ENCODE data around the gene ZNFX1.

ZNFX1 gene

DNA sequence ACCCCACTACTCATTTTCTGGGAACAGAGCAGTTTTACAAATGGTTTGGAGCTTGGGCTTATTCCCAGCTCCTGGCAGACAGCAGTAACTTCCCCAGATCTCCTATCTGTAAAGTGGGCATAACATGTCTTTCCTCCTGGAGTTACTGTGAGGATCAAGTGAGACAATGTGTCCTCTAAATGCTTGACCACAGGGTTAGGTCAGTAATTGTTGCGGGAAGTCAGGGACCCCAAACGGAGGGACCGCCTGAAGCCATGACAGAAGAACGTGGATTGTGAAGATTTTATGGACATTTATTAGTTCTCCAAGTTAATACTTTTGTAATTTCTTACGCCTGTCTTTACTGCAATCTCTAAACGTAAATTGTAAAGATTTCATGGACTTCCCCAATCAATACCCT, 15.3 kb upstream of the ZNFX1 start:
- DNase-seq (ENCODE audit: low read depth in 3 of 3, low spot score in 1 of 3), result no peak

DNA sequence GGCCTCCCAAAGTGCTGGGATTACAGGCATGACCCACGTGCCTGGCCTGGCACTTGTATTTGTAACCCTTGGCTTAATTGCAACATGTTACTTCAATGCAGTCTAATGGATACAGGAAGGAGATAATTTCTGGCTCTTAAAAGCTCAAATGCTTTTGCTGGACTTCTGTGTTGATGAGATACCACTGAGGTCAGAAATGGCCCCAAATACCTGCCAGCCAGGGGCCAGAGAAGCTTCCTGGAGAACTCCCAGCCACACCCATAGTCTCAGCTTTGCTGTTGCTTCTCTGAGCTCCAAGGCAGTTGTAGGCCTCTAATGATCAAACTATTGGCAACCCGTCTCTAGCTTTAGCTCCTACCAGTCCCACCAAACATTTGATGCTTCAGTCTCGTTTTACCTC, 14.2 kb upstream of the ZNFX1 start:
- no peak for DNase-seq (ENCODE audit: low read depth in 3 of 3, low spot score in 1 of 3)

DNA sequence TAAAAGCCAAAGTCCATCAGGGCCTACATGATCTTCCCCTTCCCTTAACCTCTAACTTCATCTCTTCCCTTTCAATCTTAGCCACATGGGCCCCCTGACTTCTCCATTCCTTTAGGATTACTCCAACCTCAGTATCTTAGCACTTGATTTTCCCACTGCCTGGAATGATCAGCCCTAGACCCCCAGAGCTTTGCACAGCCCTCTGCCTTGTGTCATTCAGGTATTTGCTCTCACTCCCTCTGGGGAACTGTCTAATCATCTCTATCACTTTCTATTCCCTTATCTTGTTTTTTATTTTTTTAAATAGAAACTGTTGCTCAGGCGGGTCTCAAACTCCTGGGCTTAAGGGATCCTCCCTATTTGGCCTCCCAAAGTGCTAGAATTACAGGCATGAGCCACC, 13.3 kb upstream of the ZNFX1 start:
- no peak for DNase-seq (ENCODE audit: low read depth in 3 of 3, low spot score in 1 of 3)

DNA sequence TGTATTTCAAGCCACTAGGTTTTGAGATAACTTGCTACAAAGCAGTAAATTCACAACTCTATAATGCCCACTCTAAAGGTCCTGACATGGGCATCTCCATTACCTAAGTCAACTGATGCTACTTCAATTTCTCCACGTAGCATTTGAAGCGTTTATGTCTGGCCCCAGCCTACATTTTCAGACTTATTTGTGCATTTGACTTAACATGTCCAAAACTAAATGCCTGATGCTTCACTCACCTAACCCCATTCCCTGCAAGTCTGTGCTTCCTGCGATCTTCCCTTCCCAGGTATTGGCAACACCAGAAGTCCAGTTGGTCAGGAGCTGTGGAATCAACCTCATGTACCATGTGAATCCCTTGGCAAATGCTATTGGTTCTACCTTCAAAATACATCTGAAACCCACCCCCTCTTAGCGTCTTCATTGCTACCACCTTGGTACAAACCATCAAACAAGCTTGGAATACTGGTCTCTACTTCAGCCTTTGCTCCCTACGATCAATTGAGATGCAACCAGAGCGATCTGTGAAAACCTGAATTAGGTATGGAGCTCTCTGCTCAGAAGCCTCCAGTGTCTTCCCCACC, 12.8 kb upstream of the ZNFX1 start:
- DNase-seq (ENCODE audit: low read depth in 3 of 3, low spot score in 1 of 3), result no peak

DNA sequence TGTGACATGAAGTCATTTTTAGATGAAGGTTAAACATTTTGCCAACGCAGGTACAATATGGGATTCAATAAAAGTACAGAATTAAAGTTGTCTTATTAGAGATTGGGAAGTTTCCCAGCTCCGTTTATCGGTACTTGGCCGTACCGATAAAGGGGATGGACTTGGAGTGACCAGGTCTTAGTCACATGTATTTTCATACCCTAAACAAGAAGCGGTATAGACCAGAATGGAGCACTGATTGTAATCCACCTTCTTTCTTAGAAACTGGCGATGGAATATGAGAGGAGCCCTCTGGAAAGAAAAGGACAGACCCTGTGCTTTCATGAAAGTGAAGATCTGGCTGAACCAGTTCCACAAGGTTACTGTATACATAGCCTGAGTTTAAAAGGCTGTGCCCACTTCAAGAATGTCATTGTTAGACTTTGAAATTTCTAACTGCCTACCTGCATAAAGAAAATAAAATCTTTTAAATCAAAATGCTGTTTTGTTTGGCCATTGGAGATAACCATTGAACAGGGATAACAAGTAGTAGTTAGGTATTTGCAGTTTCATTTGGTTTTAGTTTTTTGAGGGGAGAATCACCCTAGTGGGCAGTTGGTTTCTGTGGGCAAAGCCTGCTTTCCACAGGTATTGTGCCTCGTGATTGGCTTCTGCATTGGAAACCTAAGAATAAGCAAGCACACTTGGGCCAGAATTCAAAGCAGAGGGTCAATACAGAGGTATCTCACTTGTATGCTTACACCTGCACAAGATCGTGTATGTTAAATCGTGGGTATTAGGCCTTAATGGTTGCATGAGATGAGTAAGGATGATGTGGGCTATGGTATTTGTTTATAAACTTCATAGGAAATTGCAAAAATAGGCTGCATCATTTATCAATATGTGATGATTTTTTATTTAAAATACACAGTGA, 11.2 kb upstream of the ZNFX1 start:
- no peak for DNase-seq (ENCODE audit: low read depth in 3 of 3, low spot score in 1 of 3)

DNA sequence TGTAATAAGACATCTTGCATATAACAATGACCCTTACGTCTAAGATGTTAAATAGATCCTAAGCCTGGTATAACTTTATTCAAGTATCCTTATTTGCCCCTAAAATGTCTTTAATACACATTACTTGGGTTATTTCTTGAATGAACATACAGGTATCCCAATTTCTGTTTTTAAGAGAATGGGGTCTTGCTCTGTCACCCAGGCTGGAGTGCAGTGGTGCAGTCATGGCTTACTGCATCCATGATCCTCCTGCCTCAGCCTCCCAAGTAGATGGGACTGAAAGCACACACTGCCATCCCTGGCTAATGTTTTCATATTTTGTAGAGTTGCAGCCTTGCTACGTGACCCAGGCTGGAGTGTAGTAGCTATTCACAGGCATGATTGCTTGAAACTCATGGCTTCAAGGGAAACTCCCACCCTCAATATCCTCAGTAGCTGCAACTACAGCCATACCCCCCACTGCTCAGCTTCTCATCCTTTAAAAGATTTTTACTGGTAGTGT, 10.4 kb upstream of the ZNFX1 start:
- DNase-seq (ENCODE audit: low read depth in 3 of 3, low spot score in 1 of 3), result no peak

DNA sequence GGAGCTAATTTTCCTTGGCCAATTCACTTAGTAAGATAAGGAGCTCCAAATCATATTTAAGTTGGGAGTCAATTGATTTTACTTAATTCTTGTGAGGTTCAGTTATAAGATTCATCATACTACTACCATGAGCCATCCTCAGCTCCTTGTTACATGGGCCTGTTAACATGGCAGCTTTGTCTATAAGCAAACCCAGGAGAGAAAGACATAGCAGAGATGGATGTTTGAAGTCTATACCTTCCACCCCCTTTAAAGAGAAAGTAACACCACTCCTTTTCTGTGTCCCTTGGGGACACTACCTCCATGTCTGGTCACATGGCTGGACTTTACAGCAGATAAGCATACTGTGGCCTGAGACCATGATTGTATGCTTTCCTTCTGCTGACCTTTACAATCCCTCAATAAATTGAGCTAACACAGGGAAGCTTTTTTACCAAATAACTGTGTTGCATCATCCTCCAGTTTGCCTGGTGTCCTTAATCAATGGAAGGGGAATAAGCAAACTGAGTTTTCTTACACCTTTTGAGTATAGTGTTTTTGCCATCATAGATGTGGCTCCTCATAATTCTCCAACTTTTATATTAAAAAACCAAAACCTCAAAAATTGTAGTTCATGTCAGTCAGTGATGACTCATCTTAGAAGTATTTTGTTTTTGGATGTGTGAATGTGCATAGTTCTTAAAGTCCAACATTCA, 9.8 kb upstream of the ZNFX1 start:
- no peak for DNase-seq (ENCODE audit: low read depth in 3 of 3, low spot score in 1 of 3)

DNA sequence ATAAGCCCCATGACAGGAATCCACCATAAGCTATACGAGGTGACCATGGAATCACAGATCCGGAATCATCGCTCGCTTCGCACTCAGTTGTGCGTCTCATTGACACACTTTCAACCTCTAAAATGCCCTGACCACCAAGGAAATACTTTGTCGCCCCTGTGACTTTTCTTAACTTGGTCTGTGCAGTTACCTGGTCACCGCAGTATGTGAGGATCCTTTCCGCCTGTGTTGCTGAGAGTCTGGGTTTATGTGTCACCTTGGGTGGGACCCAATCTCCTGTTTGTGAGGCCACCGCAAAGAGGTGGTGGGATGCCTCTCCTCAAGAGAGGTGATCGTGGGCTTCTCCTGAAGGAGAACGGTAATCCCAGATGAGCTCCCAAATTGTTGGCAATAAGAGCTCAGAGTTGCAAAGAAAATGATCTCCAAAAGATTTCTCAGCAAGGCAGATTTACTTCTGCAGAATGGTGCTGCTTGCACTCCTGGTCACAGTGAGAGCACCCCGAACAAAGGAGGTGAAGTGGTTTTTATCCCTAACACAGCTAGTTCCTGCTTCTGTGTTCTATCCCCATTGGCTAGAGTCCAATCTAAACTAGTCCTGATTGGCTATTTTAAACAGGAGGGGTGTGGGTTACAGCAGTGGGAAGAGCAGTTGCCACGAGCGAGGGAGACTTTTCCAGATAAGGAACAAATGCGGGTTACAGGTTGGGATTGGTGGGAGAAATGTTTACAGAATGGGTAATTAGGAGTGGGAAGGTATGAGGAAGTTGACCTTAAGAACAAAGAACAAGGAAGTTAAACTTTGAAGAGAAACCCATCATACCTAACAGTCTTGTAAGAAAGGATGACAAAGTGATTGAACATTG, 9.1 kb upstream of the ZNFX1 start:
- DNase-seq (ENCODE audit: low read depth in 3 of 3, low spot score in 1 of 3), result no peak

DNA sequence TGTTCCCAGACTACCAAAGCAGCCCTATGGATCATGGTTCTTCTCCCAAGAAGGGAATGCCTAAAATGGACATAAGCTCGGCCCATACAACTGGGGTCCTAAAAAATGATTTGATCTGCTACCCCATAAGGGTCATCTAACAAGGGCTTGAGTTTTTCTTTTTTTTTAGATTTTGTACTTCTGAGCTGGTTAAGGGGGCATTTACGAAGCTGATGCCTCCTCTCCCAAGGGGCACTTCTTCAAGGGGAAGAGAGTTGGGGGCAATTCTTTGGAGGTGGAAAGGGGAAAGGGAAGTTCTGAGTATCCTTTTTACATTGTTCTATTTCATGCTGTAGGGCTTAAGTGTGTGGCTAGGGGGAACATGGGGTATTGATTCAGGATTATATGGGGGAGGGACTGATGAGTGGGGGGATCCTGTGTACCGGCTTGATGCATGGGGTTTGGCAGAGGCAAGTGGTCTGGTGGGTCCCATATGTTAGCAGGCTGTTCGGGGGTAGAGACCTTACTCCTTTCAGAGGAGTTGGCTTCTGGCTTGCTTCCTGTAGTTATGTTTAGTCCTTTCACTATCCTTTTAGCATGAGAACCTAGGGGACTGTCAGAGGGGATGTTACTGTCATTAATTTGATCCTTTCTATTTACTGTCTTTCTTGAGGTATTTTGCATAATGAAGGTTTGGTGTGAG, 8.1 kb upstream of the ZNFX1 start:
- no peak for DNase-seq (ENCODE audit: low read depth in 3 of 3, low spot score in 1 of 3)

DNA sequence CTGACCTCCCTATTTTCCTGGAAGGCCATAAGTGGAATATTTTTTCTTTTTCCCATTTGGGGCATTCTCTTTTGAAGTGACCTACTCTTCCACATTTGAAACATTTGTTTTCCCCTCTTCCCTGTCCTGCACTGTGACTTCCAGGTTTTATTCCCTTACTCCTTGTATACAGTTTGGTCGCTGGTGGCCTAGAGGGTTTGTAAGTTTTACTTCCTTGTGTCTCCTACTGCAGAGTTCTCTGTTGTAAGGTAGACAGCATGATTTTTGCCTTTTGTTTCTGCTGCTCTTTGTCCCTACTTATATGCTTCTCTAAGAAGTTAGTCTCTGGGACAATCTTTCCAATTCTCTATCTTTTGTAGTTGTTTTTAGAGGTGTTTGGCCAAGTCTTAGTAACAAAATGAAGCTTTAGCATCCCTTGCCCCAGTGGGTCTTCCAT, 7.4 kb upstream of the ZNFX1 start:
- DNase-seq (ENCODE audit: low read depth in 3 of 3, low spot score in 1 of 3), result no peak

DNA sequence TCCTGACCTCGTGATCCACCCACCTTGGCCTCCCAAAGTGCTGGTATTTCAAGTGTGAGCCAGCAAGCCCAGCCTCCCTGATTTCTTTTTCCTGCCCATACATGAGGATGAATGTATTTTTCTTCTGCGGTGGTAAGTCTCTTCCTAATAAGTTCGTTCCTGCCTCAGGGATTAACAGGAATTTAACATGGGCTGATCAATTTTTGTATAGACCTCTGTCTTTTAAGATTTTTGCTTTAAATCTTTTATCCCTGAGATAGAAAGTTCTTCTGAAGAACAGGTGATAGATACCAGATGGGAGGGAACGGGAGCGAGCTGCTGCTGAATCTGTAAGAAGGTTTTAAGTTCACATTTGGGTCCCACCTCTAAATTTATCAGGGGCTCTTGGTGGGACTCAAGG, 7.0 kb upstream of the ZNFX1 start:
- no peak for DNase-seq (ENCODE audit: low read depth in 3 of 3, low spot score in 1 of 3)

DNA sequence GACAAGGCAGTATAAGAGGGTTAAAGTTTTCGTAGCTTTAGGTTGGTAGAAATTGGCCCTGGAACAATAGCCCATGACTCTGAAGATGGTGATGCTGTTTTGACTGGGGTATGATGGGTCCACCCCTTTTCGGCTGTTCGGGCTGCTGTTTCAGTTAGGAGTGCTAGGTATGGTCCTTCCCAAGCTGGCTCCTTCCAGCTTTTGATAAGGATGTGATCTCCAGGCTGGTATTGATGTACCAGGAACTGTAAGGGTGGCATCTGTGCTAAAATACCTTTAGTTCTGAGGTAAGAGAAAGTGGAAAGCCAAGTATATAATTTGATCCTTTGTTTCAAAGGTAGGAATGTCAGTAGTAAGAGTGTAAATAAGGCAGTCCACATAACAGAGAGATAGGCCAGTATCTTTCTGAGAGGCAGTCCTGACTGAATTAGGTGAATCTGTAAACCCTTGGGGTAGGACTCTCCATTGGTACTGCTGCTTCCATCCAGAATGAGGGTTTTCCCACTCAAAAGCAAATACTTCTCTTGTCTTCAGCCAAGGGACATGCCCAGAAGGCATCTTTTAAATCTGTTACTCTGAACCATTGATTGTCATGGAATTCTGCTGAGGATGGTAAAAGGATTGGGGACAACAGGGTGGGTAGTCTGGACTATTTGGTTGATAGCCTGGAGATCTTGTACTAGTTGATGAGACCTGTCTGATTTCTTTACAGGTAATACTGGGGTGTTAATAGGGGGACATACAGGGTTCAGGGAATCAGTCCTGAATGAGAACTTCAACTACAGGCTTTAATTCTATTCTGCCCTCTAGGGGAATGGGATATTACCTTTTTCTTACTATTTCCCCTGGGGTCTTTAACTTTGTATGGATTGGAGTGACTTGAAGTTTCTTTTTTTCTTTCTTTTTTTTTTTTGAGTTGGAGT, 6.1 kb upstream of the ZNFX1 start:
- no peak for DNase-seq (ENCODE audit: low read depth in 3 of 3, low spot score in 1 of 3)

DNA sequence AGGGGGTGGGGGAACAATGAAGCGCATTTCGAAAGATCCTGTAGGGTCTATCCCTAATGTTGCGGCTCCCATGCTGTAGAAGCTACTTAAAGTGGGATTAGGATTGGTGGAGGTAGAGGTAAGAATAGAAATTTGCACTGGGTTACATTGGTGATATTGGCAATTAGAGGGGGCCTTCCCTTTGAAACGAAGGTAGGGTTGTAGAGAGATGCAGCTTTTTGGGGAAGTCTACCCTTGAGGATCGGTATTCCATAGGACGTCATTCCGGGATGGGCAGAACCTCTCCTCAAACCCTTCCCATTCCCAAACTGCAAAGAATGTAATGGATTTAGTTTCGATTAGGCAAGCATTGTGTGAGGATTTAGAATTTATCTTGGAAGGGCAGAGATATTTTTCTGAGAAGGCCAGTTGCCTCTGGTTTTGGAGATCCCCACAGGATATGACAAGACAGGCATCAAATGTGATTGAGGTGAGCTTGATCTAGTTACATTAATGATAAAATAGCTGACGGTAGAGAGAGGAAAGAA, 5.4 kb upstream of the ZNFX1 start:
- no peak for DNase-seq (ENCODE audit: low read depth in 3 of 3, low spot score in 1 of 3)

DNA sequence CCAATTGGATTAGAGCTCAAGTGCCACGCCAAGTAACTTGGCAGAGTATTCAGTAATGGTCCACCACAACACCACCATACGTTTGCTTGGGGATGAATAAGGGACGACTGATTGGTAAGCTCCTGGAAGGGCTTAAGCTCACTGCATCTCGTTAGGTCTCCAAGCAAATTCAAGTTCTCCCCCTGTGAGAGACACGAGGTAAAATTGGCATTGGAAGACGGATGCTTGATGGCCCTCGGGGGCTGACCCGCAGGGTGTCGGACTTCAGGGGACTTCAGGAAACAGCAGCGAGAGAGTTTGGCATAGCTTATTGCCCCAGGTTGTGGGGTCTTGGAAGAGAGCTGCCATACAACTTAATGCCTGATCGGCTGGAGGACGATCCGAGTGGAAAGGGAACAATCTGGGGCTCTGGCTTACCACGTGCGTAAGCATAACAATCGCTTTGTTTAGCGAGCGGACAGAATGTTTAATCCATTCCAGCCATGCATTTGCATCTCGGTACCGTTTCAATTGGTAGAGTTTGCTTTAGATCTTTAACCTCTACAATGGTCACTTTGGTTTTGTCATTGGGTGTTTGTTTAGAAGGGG, 4.8 kb upstream of the ZNFX1 start:
- DNase-seq (ENCODE audit: low read depth in 3 of 3, low spot score in 1 of 3), result no peak

DNA sequence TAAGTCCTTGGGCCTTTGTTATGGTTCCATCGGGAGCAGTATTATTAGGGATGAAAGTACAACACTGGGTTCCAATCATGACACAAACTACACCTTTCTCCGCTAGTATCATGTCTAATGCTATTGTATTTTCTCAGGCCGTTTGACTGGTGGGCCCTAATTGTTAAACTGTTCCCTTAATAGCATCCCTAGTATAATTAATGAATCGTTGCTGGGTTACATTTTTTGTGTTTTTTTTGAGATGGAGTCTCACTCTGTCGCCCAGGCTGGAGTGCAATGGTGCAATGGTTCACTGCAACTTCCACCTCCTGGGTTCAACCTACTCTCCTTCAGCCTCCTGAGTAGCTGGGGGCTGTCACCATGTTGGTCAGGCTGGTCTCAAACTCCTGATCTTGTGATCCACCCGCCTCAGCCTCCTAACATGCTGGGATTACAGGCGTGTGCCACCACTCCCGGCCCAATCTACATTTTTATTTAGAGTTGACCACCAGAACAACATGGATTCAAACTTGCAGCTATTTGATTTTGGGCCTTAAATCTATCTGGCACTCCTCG, 4.1 kb upstream of the ZNFX1 start:
- no peak for DNase-seq (ENCODE audit: low read depth in 3 of 3, low spot score in 1 of 3)

DNA sequence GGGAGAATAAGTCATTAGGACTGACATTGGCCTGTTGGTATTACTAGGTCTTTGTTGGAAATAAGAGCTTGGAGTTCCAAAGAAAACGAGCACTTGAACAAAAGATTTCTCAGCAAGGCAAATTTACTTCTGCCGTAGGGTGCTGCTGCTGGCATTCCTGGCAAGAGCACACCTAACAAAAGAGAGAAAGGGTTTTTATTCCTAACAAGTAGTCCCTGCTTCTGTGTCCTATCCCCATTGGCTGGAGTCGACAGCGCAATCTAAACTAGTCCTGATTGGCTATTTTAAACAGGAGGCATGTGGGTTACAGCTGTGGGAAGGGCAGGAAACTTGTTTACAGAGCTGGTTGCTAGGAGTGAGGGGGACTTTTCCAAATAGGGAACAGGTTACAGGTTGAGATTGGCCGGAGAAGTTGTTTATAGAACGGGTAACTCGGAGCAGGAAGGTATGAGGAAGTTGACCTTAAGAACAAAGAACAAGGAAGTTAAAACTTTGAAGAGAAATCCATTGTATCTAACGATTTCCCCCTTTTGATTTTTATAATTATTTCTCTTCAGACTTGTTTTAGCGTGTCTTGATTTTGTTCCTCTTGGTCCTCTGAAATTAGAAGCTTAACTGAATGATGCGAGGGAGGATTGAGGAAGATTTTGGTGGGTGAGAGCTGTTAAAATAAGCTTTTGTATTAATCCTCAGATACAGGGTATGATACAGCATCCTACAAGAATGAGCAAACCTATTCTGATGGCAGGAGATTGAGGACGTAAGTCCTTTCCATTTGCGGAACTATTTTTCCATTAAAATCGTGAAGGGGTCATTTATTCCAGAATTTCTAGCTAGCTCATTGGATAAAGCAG, 3.4 kb upstream of the ZNFX1 start:
- DNase-seq (ENCODE audit: low read depth in 3 of 3, low spot score in 1 of 3), result no peak

DNA sequence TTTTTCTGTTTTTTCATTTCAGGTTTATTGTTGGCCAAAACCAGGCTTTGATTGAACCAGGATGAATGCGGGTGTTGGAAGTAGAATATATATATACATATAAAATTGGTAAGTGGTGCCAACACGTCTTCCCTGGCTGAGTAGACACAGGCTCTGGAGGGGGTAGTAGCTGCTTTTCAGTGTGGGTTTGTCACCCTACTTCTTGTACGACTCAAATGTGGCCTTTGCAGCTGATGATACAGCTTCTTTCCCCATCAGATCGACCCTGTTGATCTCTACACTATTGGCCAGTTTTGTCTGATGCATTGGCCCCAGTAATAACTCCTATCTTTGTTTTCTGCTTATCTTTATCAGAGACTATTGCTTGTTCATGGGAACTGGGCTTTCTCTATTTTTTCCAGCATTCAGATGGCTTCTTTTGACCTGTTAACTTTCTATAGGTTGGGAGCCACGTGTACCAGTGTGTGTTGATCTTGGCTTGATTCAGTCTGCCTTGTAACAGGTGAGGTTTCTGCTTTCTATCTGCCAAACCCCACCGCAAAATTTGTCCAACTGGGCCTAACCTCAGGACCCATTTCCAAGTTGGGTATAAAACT, 2.7 kb upstream of the ZNFX1 start:
- DNase-seq (ENCODE audit: low read depth in 3 of 3, low spot score in 1 of 3), result no peak

Data from stimulated activated CD4-positive, alpha-beta T cell treated with anti-CD3 and anti-CD28 coated beads, TNF-alpha, amount 100 ng/mL, for 1 hour (primary cell).